ENCODE data around the gene OPN4.
A peak's percentile ranks its signal among the peaks of the same experiment; 100 is the strongest.

OPN4 gene

DNA sequence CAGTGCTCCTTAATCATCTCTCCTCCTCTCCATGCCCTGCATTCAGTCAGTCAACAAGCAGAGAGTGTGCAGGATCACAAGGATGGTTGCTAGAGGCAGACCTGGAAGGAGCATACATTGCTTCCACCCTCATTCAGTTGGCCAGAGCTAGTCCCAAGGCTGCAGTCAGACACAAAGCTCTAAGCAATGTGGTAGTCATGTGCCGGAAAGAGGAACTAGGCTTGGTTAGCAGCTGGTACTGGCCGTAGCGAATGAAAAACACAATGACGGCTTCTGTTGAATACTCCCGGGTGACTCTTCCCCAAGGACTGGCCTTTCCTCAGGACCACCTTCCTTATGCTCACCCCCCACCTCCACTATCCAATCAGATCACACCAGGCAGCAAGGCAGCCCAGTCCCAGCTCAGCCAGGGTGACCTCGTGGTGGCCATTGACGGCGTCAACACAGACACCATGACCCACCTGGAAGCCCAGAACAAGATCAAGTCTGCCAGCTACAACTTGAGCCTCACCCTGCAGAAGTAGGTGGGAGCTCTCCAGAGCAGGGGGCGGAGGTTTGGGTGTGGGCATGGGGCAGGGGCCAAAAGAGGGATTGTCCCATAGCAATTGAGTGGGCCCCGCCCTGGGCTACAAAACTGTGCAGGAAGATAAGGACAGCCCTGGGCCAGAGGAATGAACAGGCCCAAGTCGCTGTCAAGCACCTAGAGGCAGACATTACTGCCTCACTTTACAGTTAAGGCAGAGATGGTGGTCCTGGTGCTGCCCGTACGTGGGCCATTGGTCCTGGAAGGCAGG, 24.8 kb downstream of the OPN4 start:
- peaks cover 21% of the 10 kb centered on the region for H3K4me1 ChIP-seq (ENCODE audit: control insufficient read depth, insufficient read depth, low read length)
- no peak overlapping the region for H3K9ac ChIP-seq (ENCODE audit: low read length)
- no peak overlapping the region for H3K27ac ChIP-seq (ENCODE audit: low read depth, low read length)
- H3K36me3 ChIP-seq (ENCODE audit: control insufficient read depth, insufficient read depth, low read length), result peaks cover 3% of the 10 kb centered on the region
- H3K4me3 ChIP-seq (ENCODE audit: low read length), result no peak overlapping the region
- H3K27me3 ChIP-seq (ENCODE audit: control insufficient read depth, insufficient read depth, low read length), result no peaks in the 10 kb centered on the region

DNA sequence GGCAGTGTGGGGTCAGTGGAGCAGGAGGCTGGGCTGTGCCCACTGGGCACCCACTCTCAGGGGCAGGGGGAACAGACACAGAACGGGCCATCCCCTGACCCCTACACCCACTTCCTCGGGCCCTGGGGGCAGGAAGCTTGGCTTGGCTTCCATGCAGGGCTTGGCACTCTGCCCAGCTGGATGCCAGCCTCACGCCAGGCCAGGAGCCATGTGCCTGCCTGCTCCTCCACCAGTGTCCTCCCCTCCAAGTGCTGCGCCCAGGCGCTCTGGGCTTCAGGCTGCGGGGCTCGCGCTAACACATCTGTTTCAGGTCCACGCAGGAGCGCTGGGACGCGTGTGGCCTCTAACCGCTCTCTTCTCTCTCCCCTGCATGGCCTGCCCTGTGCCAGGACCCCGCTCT, 26.7 kb downstream of the OPN4 start:
- peaks cover 3% of the 10 kb centered on the region for H3K36me3 ChIP-seq (ENCODE audit: control insufficient read depth, insufficient read depth, low read length)
- H3K27ac ChIP-seq (ENCODE audit: low read depth, low read length), result peak overlapping the region; percentile 68
- H3K9ac ChIP-seq (ENCODE audit: low read length), result no peak overlapping the region
- no peaks in the 10 kb centered on the region for H3K27me3 ChIP-seq (ENCODE audit: control insufficient read depth, insufficient read depth, low read length)
- no peak overlapping the region for H3K4me3 ChIP-seq (ENCODE audit: low read length)
- peaks cover 25% of the 10 kb centered on the region for H3K4me1 ChIP-seq (ENCODE audit: control insufficient read depth, insufficient read depth, low read length)

DNA sequence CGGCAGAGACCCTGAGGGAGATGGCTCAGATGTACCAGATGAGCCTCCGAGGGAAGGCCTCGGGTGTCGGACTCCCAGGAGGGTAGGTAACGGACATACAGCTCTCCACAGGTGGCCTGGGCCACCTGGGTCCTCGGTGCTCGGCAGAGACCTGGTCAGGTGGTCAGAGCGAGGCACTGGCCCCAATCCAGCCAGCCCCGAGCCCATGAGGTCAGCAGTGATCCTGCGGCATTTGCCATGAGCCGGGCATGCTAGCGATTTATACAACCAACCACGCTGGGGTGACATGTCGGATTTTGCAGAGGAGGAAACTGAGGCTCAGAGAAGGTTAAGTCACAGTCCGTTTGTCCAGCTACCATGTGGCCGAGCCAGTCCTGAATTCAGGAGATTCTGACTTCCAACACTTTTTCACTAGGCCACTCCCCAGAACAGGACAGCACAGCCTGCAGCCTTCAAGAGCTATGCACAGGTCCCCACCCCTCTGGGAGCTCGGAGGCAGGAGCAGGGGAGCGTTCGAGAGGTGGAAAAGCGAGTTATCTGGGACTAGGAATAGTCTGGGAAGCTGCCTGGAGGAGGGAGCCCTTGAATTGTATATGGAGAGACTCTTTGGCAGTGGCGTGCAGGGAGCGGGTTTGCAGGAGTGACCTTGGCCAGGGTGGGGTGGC, 27.5 kb downstream of the OPN4 start:
- H3K4me1 ChIP-seq (ENCODE audit: control insufficient read depth, insufficient read depth, low read length), result peaks cover 25% of the 10 kb centered on the region
- peak overlapping the region; percentile 68 for H3K27ac ChIP-seq (ENCODE audit: low read depth, low read length)
- peaks cover 3% of the 10 kb centered on the region for H3K36me3 ChIP-seq (ENCODE audit: control insufficient read depth, insufficient read depth, low read length)
- no peak overlapping the region for H3K4me3 ChIP-seq (ENCODE audit: low read length)
- no peak overlapping the region for H3K9ac ChIP-seq (ENCODE audit: low read length)
- H3K27me3 ChIP-seq (ENCODE audit: control insufficient read depth, insufficient read depth, low read length), result no peaks in the 10 kb centered on the region

DNA sequence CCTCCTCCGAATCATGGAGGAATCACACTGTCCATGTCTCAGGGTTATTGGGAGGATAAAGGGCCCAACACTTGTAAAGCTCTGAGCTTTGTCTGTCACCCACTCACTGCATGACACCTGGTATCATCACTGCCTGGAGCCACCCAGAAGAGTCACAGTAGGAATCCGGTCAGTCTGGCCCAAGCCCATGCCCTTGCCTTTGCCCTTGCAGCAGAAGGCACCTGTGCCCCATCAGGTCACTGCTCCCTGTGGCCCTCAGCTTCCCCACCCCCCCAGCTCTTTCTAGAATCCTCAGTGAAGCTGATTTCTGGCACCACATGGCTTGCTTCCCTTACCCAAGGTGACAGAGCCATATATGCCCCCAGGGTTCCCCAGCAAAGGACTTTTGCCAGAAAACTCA, 28.3 kb downstream of the OPN4 start:
- H3K4me1 ChIP-seq (ENCODE audit: control insufficient read depth, insufficient read depth, low read length), result peaks cover 31% of the 10 kb centered on the region
- peaks cover 5% of the 10 kb centered on the region for H3K36me3 ChIP-seq (ENCODE audit: control insufficient read depth, insufficient read depth, low read length)
- H3K9ac ChIP-seq (ENCODE audit: low read length), result no peak overlapping the region
- peaks cover 2% of the 10 kb centered on the region for H3K27me3 ChIP-seq (ENCODE audit: control insufficient read depth, insufficient read depth, low read length)
- H3K27ac ChIP-seq (ENCODE audit: low read depth, low read length), result peak overlapping the region; percentile 88
- H3K4me3 ChIP-seq (ENCODE audit: low read length), result no peak overlapping the region

DNA sequence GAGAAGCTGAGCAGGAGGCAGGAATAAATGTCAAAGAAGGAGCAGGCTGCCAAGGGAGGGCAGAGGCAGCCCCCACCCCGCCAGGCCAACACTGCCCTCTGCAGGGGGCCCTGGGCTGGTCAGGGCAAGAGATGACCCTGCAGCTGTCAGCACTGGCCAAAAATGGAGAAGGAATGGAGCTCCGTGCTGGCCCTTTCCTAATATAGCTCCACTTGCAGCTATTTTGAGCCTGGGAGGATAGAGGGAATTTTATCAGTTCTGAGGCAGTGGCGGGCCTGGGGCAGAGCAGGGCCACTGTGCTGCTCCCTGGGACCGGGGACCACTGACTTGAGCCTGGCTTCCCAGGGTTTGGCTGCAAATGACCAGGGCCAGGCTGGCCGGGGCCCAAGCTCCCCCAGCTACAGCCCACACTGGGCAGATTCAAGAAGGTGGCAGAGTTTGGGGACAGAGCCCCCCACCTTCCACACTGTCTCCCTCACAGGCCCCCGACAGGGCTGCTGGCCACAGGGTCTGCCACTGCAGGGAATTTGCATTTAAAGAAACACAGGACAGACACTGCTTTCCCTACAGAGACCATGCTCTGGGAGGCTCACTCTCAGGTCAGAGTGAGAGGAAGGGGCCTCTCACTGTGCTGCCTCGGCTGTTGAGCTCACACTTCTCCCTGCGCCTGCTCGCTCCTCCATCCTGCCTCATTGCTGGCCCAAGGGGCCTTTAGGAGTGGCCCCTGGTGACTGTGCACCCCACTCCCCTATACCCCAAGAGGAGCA, 30.2 kb downstream of the OPN4 start:
- no peak overlapping the region for H3K9ac ChIP-seq (ENCODE audit: low read length)

DNA sequence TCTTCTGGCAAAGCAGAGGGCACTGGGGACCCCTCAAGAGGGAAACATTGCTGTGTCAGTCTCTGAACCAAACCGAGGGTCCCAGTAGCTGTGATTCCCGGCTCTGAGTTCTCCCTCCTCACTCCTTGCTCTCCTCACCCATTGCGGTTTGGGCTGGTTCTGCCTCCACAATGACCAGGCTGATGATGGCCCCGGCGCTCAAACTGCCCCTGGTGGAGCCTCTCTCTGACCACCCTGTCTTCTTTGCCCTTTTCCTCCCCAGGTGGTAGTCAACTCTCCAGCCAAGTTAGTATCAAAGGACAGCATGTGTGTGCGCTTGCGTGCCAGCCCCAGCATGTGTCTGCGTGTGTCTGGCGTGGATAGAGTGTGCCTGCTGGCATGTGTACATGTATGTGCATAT, 31.1 kb downstream of the OPN4 start:
- Histone ChIP-seq H3K4me1 (ENCODE audit: control insufficient read depth, insufficient read depth, low read length) (peaks cover 43% of the 10 kb centered on the region), H3K27ac (ENCODE audit: low read depth, low read length) (peak overlapping the region; percentile 88), H3K27me3 (ENCODE audit: control insufficient read depth, insufficient read depth, low read length) (peaks cover 2% of the 10 kb centered on the region), H3K9ac (ENCODE audit: low read length) (no peak overlapping the region), H3K4me3 (ENCODE audit: low read length) (no peak overlapping the region), H3K36me3 (ENCODE audit: control insufficient read depth, insufficient read depth, low read length) (peaks cover 5% of the 10 kb centered on the region)

More for the DNA sequence above, 30.2 kb downstream of the OPN4 start:
- peaks cover 5% of the 10 kb centered on the region for H3K36me3 ChIP-seq (ENCODE audit: control insufficient read depth, insufficient read depth, low read length)
- H3K4me1 ChIP-seq (ENCODE audit: control insufficient read depth, insufficient read depth, low read length), result peaks cover 43% of the 10 kb centered on the region
- peaks cover 2% of the 10 kb centered on the region for H3K27me3 ChIP-seq (ENCODE audit: control insufficient read depth, insufficient read depth, low read length)
- peak overlapping the region; percentile 88 for H3K27ac ChIP-seq (ENCODE audit: low read depth, low read length)
- H3K4me3 ChIP-seq (ENCODE audit: low read length), result no peak overlapping the region

DNA sequence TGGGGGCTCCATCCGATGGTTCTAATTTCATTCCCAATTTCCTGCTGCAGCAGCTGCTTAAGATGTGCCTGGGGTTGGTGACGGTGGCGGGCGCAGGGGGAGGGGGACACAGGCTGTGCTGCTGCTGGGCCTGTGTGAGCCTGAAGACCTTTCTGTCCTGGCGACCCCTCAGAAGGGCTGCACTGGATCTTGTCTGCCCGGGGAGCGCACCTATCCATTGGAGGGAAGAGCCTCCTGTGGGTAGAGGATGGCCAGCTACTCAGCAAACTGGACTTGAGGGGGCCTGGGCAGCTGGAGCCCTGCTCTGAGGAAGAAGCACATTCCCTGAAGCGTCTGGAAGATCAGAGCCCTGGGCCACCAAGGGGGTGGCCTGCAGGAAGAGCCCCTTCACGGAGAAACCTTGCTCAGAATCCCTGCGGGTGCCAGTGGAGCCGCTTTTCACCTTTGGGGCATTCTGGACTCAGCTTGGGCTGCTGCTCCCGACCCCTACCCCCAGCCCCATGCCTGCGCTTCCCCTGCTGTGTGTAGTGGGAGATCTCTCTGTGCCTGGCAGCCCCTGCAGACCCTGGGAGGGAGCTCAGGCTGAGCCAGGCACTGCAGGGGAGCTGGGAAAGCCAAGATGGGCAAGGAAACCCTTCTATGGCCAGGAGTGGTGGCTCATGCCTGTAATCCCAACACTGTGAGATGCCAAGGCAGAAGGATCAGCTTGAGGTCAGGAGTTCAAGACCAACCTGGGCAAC, 31.7 kb downstream of the OPN4 start:
- Histone ChIP-seq H3K36me3 (ENCODE audit: control insufficient read depth, insufficient read depth, low read length) (peaks cover 5% of the 10 kb centered on the region), H3K4me3 (ENCODE audit: low read length) (no peak overlapping the region), H3K27me3 (ENCODE audit: control insufficient read depth, insufficient read depth, low read length) (peaks cover 2% of the 10 kb centered on the region), H3K4me1 (ENCODE audit: control insufficient read depth, insufficient read depth, low read length) (peaks cover 40% of the 10 kb centered on the region), H3K27ac (ENCODE audit: low read depth, low read length) (peak overlapping the region; percentile 88), H3K9ac (ENCODE audit: low read length) (no peak overlapping the region)

DNA sequence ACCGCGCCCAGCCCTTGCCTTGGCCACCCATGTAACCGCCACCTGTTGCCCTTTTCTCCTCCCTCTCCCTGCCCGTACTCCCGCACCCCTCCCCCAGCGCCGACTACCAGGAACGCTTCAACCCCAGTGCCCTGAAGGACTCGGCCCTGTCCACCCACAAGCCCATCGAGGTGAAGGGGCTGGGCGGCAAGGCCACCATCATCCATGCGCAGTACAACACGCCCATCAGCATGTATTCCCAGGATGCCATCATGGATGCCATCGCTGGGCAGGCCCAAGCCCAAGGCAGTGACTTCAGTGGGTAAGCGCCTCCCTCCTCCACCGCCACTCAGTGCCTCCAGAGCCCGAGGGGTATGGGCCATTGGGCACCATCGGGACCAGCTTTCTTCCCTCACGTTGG, 32.6 kb downstream of the OPN4 start:
- no peak overlapping the region for H3K9ac ChIP-seq (ENCODE audit: low read length)
- H3K4me1 ChIP-seq (ENCODE audit: control insufficient read depth, insufficient read depth, low read length), result peaks cover 40% of the 10 kb centered on the region
- peaks cover 2% of the 10 kb centered on the region for H3K27me3 ChIP-seq (ENCODE audit: control insufficient read depth, insufficient read depth, low read length)
- H3K27ac ChIP-seq (ENCODE audit: low read depth, low read length), result peak overlapping the region; percentile 38
- peaks cover 4% of the 10 kb centered on the region for H3K36me3 ChIP-seq (ENCODE audit: control insufficient read depth, insufficient read depth, low read length)
- no peak overlapping the region for H3K4me3 ChIP-seq (ENCODE audit: low read length)

DNA sequence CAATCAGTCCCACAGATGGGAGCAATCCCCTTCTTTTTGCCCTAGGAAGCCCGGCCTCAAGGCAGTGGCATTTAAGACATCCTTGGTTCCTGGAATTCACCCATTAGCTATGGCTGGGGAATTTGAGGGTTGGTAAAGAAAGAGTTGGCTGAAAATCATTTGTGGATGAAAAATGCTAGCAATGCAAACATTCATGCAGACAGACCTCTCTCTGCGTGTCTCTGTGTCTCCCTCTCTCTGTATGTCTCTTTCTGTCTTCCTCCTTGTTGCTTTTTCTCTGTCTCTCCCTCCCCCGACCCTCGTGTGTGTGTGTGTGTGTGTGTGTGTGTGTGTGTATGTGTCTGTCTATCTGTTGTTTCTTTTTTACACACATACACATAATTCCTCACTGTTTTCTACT, 33.4 kb downstream of the OPN4 start:
- H3K27ac ChIP-seq (ENCODE audit: low read depth, low read length), result peak overlapping the region; percentile 38
- H3K36me3 ChIP-seq (ENCODE audit: control insufficient read depth, insufficient read depth, low read length), result peaks cover 3% of the 10 kb centered on the region
- no peak overlapping the region for H3K9ac ChIP-seq (ENCODE audit: low read length)
- H3K27me3 ChIP-seq (ENCODE audit: control insufficient read depth, insufficient read depth, low read length), result peaks cover 2% of the 10 kb centered on the region
- no peak overlapping the region for H3K4me3 ChIP-seq (ENCODE audit: low read length)
- H3K4me1 ChIP-seq (ENCODE audit: control insufficient read depth, insufficient read depth, low read length), result peaks cover 40% of the 10 kb centered on the region

DNA sequence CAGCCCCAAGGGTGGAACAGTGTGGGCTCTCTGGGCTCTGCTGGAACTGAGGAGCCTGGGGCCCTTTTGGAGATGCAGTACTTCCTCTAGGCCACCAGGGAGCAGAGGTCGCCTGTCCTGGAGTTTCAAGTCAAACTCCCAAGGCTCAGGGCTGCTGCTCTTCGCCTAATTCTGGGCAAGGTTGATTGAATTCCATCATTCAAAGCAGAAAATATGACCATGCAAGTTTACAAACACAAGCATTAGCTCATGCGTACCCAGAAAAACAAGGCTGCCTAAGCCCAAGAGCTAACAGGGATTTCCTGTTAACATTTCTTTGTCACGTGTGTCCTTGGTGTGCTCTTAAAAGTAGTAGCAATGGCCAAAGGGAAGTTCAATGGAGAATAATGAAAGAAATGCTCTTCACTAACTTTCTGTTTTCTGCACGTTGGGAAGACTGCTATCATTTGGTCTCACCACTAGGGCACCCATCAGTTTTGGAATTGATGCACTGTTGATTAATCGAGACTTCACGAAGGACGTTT, 34.1 kb downstream of the OPN4 start:
- Histone ChIP-seq H3K9ac (ENCODE audit: low read length) (no peak overlapping the region), H3K4me1 (ENCODE audit: control insufficient read depth, insufficient read depth, low read length) (peaks cover 41% of the 10 kb centered on the region), H3K27ac (ENCODE audit: low read depth, low read length) (peak overlapping the region; percentile 38), H3K4me3 (ENCODE audit: low read length) (no peak overlapping the region), H3K36me3 (ENCODE audit: control insufficient read depth, insufficient read depth, low read length) (peaks cover 3% of the 10 kb centered on the region), H3K27me3 (ENCODE audit: control insufficient read depth, insufficient read depth, low read length) (peaks cover 2% of the 10 kb centered on the region)

DNA sequence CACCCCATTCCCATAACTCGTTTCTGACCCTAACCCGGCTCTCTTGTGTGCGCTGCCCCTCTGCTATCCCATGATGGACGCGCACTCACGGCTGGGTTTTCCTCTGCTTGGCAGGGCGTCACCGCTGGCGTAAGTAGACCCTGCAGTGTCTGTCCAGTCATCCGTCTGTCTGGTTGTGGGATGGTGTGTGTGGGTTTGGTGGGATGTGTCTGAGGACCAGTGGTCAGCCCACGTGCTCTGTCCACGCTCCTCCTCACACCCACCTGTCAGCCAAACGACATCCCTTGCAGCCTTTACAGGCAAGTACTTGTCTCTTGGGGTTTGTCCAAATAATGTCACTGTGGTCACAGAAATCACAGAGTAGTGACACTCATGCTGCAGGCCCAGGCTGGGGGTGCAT, 34.8 kb downstream of the OPN4 start:
- peaks cover 34% of the 10 kb centered on the region for H3K4me1 ChIP-seq (ENCODE audit: control insufficient read depth, insufficient read depth, low read length)
- no peak overlapping the region for H3K9ac ChIP-seq (ENCODE audit: low read length)
- H3K27ac ChIP-seq (ENCODE audit: low read depth, low read length), result no peak overlapping the region
- H3K4me3 ChIP-seq (ENCODE audit: low read length), result no peak overlapping the region
- peaks cover 3% of the 10 kb centered on the region for H3K36me3 ChIP-seq (ENCODE audit: control insufficient read depth, insufficient read depth, low read length)
- H3K27me3 ChIP-seq (ENCODE audit: control insufficient read depth, insufficient read depth, low read length), result peaks cover 2% of the 10 kb centered on the region

DNA sequence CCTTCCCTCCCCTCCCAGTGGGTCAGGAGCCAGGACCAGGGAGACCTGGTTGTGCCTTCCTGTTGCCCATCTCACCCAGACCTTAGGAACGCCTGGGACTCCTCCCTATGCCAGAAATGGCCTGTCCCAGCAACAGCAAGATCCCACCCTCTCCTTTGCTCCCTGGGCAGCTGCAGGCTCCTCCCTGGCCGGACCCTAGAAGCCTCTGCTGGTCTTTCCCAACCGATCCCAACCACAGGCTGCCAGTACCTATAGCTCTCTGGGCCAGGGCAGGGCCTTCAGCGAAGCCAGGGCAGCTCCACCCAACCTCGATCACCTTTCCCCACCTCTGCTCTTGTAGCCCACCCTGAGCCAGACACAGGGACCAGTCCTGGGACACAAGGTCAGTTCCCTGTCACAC, 35.9 kb downstream of the OPN4 start:
- Histone ChIP-seq H3K36me3 (ENCODE audit: control insufficient read depth, insufficient read depth, low read length) (peaks cover 3% of the 10 kb centered on the region), H3K4me3 (ENCODE audit: low read length) (no peak overlapping the region), H3K4me1 (ENCODE audit: control insufficient read depth, insufficient read depth, low read length) (peaks cover 24% of the 10 kb centered on the region), H3K9ac (ENCODE audit: low read length) (no peak overlapping the region), H3K27me3 (ENCODE audit: control insufficient read depth, insufficient read depth, low read length) (peaks cover 2% of the 10 kb centered on the region), H3K27ac (ENCODE audit: low read depth, low read length) (no peak overlapping the region)

Measured in rectal smooth muscle tissue (tissue), 1 donor.